Thyroid gland (tissue), 4 donors: Measurements from ENCODE around the gene NDUFAF8.

Experiments used
- POLR2A ChIP-seq, 2 donors: fragments of 450-650 bp; IDR thresholded peaks; one replicate each; pipeline ENCODE4 v1.6.1; 2017; ENCODE audit warnings: antibody characterized with exemption in 2 of 2, mild to moderate bottlenecking in 2 of 2, moderate library complexity in 1 of 2
- TF ChIP-seq, protein P1 (sequence below), 6 experiments: fragments of 200-600 bp in 3 of 6; fragments of 450-650 bp in 3 of 6; sonication (generic) in 3 of 6; IDR thresholded peaks; one replicate each; pipeline ENCODE4 v1.5.1; 2016 to 2019; ENCODE audit warnings: antibody characterized with exemption in 6 of 6, mild to moderate bottlenecking in 2 of 6, inconsistent platforms in 1 of 6, moderate library complexity in 1 of 6

DNA sequence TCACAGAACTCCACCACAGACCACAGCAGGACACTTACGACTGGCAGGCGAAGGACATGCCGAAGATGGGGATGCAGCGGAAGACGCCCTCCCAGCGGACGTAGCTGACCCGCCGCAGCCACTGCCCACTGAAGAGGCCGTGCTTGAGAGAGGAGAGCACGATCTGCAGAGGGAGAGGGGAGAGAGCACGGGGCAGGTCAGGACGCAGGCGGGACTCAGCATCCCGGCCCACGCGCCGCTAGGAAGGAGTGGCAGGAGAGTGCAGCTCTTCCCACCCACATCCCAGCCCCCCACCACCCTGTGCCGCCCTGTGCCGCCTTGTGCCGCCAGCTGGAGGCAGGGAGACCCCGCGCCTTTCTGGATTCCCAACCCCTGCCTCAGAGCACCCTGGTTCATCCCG, 41.5 kb downstream of the NDUFAF8 start:
- TF ChIP-seq, protein P1, sequence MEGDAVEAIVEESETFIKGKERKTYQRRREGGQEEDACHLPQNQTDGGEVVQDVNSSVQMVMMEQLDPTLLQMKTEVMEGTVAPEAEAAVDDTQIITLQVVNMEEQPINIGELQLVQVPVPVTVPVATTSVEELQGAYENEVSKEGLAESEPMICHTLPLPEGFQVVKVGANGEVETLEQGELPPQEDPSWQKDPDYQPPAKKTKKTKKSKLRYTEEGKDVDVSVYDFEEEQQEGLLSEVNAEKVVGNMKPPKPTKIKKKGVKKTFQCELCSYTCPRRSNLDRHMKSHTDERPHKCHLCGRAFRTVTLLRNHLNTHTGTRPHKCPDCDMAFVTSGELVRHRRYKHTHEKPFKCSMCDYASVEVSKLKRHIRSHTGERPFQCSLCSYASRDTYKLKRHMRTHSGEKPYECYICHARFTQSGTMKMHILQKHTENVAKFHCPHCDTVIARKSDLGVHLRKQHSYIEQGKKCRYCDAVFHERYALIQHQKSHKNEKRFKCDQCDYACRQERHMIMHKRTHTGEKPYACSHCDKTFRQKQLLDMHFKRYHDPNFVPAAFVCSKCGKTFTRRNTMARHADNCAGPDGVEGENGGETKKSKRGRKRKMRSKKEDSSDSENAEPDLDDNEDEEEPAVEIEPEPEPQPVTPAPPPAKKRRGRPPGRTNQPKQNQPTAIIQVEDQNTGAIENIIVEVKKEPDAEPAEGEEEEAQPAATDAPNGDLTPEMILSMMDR (IDR thresholded peaks at IDR 0.05), result no peak
- no peak for TF ChIP-seq POLR2A (IDR thresholded peaks at IDR 0.05)
